Activated CD8-positive, alpha-beta T cell treated with anti-CD3 and anti-CD28 coated beads for 36 hours (primary cell): ENCODE results near the gene ESRRA. TPM values are rescaled to one million over a fixed set of nuclear protein-coding genes. Genes with fewer than 3 reads are reported as not detected.

Source experiments
- microRNA-seq: library from miRNA; unstranded; fragments of <30 nt; microRNA quantifications from one replicate; pipeline ENCODE4 v1.2.0, GENCODE V29; 2022; ENCODE audit warnings: borderline microRNAs expressed, borderline replicate concordance
- total RNA-seq, 2 experiments: library from RNA; stranded (reverse); gene quantifications; one replicate each; pipeline ENCODE4 v1.2.3, GENCODE V29; 2021

The ESRRA gene
- total RNA-seq, 2 experiments from 2014 or later, result 37.5 to 42.4 TPM

Small RNA genes lying within 50 kb of the gene (microRNA-seq; reads per million reads assigned to microRNA genes)
- not detected for gene MIR7155

Other genes with a start within 250 kb of the ESRRA start
- 10 to 100 TPM; 38.7 to 38.8 TPM for gene MACROD1, start 139.4 kb upstream of the ESRRA start, total RNA-seq
- gene STIP1, start 119.4 kb upstream of the ESRRA start, total RNA-seq, result 100 to 1,000 TPM; 396 to 416 TPM
- gene FERMT3, start 98.8 kb upstream of the ESRRA start, total RNA-seq, result 100 to 1,000 TPM; 210 to 214 TPM
- 10 to 100 TPM; 33.7 to 41.5 TPM for gene TRPT1, start 79.3 kb upstream of the ESRRA start, total RNA-seq
- 10 to 100 TPM; 66.0 to 69.2 TPM for gene NUDT22, start 79.2 kb upstream of the ESRRA start, total RNA-seq
- gene DNAJC4, start 75.0 kb upstream of the ESRRA start, total RNA-seq, result 10 to 100 TPM; 25.8 to 26.1 TPM
- 100 to 1,000 TPM in 1 of 2 experiments, 10 to 100 TPM in 1; 86.6 to 104 TPM for gene VEGFB, start 70.9 kb upstream of the ESRRA start, total RNA-seq
- 10 to 100 TPM; 23.5 to 26.9 TPM for gene FKBP2, start 64.4 kb upstream of the ESRRA start, total RNA-seq
- 100 to 1,000 TPM; 285 to 287 TPM for gene PPP1R14B, start 58.6 kb upstream of the ESRRA start, total RNA-seq
- 1 to 10 TPM; 8.7 to 9.6 TPM for gene PLCB3, start 54.0 kb upstream of the ESRRA start, total RNA-seq
- 10 to 100 TPM; 17.2 to 17.7 TPM for gene BAD, start 20.9 kb upstream of the ESRRA start, total RNA-seq
- gene GPR137, start 19.7 kb upstream of the ESRRA start, total RNA-seq, result 10 to 100 TPM; 23.7 to 28.5 TPM
- gene KCNK4, start 14.2 kb upstream of the ESRRA start, total RNA-seq, result under 1 TPM in 1 of 2 experiments, not detected in 1; 0.23 TPM
- gene CATSPERZ, start 5.2 kb upstream of the ESRRA start, total RNA-seq, result under 1 TPM in 1 of 2 experiments, not detected in 1; 0.52 TPM
- gene TRMT112, start 12.0 kb downstream of the ESRRA start, total RNA-seq, result 100 to 1,000 TPM; 197 TPM
- gene PRDX5, start 12.6 kb downstream of the ESRRA start, total RNA-seq, result 100 to 1,000 TPM; 103 to 105 TPM
- gene CCDC88B, start 34.7 kb downstream of the ESRRA start, total RNA-seq, result 10 to 100 TPM; 65.8 to 76.1 TPM
- gene RPS6KA4, start 53.6 kb downstream of the ESRRA start, total RNA-seq, result 10 to 100 TPM; 24.6 to 26.0 TPM